C4-2B (cell line): ENCODE measurements around the gene NCKAP5.

Experiments used
- ZFX ChIP-seq: fragments of 450-650 bp; IDR thresholded peaks from 2 replicates; pipeline ENCODE4 v1.6.1; 2017
- TF ChIP-seq, protein P1 (sequence below): fragments of 450-650 bp; conservative IDR thresholded peaks from 2 replicates; pipeline ENCODE4 v1.5.1; 2017; ENCODE audit warnings: mild to moderate bottlenecking

DNA sequence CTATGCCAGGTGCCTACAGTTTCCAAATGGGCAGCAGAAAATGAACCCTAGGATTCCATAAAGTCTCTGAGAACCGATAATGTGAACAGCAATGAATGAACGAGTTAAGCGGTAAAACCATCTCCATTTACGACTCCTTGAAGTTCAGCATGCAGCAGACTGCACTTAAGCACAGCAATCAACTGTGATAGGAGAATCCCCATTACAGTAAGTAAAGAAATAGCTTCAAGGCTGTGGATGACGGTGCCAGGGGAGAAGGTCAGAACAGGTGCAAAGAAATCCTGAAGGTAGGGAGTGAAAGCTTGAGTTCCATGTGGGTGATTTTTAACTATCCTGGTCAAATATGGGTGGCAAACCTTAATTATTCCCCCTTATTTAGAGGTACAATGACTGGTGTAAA is 444.4 kb downstream of the NCKAP5 start:
- TF ChIP-seq, protein P1, sequence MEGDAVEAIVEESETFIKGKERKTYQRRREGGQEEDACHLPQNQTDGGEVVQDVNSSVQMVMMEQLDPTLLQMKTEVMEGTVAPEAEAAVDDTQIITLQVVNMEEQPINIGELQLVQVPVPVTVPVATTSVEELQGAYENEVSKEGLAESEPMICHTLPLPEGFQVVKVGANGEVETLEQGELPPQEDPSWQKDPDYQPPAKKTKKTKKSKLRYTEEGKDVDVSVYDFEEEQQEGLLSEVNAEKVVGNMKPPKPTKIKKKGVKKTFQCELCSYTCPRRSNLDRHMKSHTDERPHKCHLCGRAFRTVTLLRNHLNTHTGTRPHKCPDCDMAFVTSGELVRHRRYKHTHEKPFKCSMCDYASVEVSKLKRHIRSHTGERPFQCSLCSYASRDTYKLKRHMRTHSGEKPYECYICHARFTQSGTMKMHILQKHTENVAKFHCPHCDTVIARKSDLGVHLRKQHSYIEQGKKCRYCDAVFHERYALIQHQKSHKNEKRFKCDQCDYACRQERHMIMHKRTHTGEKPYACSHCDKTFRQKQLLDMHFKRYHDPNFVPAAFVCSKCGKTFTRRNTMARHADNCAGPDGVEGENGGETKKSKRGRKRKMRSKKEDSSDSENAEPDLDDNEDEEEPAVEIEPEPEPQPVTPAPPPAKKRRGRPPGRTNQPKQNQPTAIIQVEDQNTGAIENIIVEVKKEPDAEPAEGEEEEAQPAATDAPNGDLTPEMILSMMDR: no peak
- no peak for TF ChIP-seq ZFX
